Measurements from ENCODE around the gene CAPN15.

CAPN15 gene

DNA sequence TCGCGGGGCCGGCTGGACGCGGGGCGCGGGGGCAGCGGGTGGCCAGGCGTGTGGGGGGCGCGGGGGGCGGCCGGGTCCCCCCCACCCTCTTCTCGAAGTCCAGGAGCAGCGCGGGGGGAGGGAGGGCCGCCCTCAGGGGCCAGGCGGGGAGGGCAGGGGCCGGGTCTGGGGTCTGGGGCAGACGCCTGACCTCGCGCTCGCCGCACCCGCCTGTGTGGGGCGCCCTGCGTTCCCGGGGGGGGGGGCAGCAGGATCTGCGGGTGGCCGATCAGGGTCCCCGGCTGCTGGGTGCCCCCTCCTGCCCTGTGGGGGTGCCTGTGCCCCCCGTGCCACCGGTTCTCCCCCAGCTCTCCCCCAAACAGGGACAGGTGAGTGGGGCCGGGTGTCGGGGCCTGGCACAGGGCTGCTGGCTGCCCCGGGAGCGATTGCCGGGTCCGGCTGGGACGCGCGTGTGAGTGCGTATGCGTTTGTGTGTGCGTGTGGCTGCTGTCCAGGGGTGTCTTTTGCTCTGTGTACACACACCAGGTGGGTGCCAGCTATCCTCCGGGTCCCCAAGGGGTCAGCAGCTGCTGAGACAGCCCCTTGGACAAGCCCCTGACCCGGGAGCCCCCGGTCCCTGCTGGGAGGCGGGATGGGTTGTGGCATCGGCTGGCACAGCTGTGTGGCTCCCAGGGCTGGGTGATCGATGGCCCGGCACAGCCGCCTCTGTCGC lies 33.3 kb downstream of the CAPN15 start:
- Histone ChIP-seq H3K4me1 (ENCODE audit: control insufficient read depth, insufficient read depth, low read length) (no peaks in the 10 kb centered on the region), H3K27me3 (replicated peaks; ENCODE audit: control insufficient read depth, insufficient read depth, low read length) (peaks cover 14% of the 10 kb centered on the region), H3K36me3 (ENCODE audit: control insufficient read depth, insufficient read depth, low read length, severe bottlenecking) (no peaks in the 10 kb centered on the region), H3K4me3 (ENCODE audit: low read length) (no peak overlapping the region), H3K9me3 (ENCODE audit: control insufficient read depth, low read length) (no peaks in the 10 kb centered on the region), H3K9ac (ENCODE audit: low read length) (no peak overlapping the region)
- DNase-seq (ENCODE audit: low read depth) = no peak

GRCh38 chr16:561413-561794 lies 33.9 kb downstream of the CAPN15 start:
- H3K9ac ChIP-seq (ENCODE audit: low read length) = no peak overlapping the region
- no peak for DNase-seq (ENCODE audit: low read depth)
- no peaks in the 10 kb centered on the region for H3K9me3 ChIP-seq (ENCODE audit: control insufficient read depth, low read length)
- H3K36me3 ChIP-seq (ENCODE audit: control insufficient read depth, insufficient read depth, low read length, severe bottlenecking) = no peaks in the 10 kb centered on the region
- H3K27me3 ChIP-seq (replicated peaks; ENCODE audit: control insufficient read depth, insufficient read depth, low read length) = peaks cover 14% of the 10 kb centered on the region
- no peak overlapping the region for H3K4me3 ChIP-seq (ENCODE audit: low read length)
- peaks cover 2% of the 10 kb centered on the region for H3K4me1 ChIP-seq (ENCODE audit: control insufficient read depth, insufficient read depth, low read length)

DNA sequence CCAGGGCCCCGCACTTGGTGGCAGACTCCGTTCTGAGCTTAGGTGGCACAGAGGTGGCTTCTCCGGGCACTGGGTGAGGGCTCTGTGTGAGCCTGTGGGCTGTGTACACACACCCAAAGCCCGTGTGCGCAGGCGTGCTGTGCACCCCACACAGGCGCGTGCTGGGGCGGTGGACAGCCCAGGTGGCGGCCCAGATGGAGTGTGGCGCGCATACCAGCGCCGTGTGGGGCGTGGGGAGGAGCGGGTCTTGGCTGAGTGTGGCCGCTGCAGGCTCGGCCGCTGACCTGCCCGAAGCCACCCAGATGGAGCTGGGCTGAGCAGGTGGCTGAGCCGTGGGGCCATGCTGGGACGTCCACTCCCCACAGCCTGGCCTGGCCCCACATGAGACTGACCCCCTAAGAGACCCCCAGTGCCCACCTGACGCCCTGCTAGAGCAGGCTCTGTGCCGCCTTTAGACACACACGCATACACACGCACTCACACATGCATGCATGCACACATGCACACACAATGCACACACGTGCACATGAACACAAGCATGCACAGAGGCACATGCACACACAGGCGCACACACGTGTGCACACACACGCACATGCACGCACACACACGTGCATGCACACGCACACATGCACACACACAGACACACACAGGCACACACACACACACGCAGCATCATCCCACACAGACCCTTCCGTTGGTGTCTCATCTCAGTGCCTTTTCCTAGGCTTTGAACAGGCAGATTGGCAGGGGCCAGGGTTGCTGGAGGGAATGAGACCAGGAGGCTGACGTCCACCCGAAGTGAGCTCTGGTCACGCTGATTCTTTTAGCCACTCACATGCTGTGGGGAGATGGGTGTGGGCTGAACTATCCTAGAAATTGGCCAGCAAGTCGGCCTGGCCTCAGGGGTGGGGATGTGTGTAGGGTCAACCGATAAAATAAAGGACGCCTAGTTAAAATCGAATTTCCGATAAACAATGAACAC lies 34.7 kb downstream of the CAPN15 start:
- H3K9me3 ChIP-seq (ENCODE audit: control insufficient read depth, low read length) = no peaks in the 10 kb centered on the region
- peaks cover 14% of the 10 kb centered on the region for H3K27me3 ChIP-seq (replicated peaks; ENCODE audit: control insufficient read depth, insufficient read depth, low read length)
- H3K9ac ChIP-seq (ENCODE audit: low read length) = no peak overlapping the region
- H3K36me3 ChIP-seq (ENCODE audit: control insufficient read depth, insufficient read depth, low read length, severe bottlenecking) = no peaks in the 10 kb centered on the region
- no peak overlapping the region for H3K4me3 ChIP-seq (ENCODE audit: low read length)
- H3K4me1 ChIP-seq (ENCODE audit: control insufficient read depth, insufficient read depth, low read length) = peaks cover 10% of the 10 kb centered on the region
- DNase-seq (ENCODE audit: low read depth) = no peak

DNA sequence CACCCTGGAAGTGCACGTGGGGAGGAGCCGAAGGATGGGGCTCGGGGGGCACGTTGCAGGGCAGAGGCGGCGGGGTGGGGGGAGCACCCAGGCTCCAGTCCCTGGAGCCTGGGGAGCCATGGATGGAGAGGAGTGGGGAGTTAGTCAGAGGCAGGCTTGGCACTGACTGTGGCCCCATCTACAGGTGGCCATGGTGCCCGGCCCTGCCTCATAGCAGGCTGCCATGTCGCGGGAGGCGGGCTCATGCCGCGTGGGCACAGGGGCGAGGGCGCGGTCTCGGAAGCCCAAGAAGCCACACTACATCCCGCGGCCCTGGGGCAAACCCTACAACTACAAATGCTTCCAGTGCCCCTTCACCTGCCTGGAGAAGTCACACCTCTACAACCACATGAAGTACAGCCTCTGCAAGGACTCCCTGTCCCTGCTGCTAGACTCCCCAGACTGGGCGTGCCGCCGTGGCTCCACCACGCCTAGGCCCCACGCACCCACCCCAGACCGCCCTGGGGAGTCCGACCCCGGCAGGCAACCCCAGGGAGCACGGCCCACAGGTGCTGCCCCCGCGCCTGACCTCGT lies 35.6 kb downstream of the CAPN15 start:
- no peak overlapping the region for H3K4me3 ChIP-seq (ENCODE audit: low read length)
- H3K36me3 ChIP-seq (ENCODE audit: control insufficient read depth, insufficient read depth, low read length, severe bottlenecking) = no peaks in the 10 kb centered on the region
- H3K9me3 ChIP-seq (ENCODE audit: control insufficient read depth, low read length) = no peaks in the 10 kb centered on the region
- H3K9ac ChIP-seq (ENCODE audit: low read length) = no peak overlapping the region
- peaks cover 14% of the 10 kb centered on the region for H3K27me3 ChIP-seq (replicated peaks; ENCODE audit: control insufficient read depth, insufficient read depth, low read length)
- H3K4me1 ChIP-seq (ENCODE audit: control insufficient read depth, insufficient read depth, low read length) = peaks cover 10% of the 10 kb centered on the region
- no peak for DNase-seq (ENCODE audit: low read depth)

GRCh38 chr16:564690-565418 lies 37.3 kb downstream of the CAPN15 start:
- H3K9ac ChIP-seq (ENCODE audit: low read length) = no peak overlapping the region
- H3K27me3 ChIP-seq (replicated peaks; ENCODE audit: control insufficient read depth, insufficient read depth, low read length) = peaks cover 8% of the 10 kb centered on the region
- DNase-seq (ENCODE audit: low read depth) = no peak
- no peak overlapping the region for H3K4me3 ChIP-seq (ENCODE audit: low read length)
- H3K9me3 ChIP-seq (ENCODE audit: control insufficient read depth, low read length) = no peaks in the 10 kb centered on the region
- H3K4me1 ChIP-seq (ENCODE audit: control insufficient read depth, insufficient read depth, low read length) = peaks cover 15% of the 10 kb centered on the region
- no peaks in the 10 kb centered on the region for H3K36me3 ChIP-seq (ENCODE audit: control insufficient read depth, insufficient read depth, low read length, severe bottlenecking)

DNA sequence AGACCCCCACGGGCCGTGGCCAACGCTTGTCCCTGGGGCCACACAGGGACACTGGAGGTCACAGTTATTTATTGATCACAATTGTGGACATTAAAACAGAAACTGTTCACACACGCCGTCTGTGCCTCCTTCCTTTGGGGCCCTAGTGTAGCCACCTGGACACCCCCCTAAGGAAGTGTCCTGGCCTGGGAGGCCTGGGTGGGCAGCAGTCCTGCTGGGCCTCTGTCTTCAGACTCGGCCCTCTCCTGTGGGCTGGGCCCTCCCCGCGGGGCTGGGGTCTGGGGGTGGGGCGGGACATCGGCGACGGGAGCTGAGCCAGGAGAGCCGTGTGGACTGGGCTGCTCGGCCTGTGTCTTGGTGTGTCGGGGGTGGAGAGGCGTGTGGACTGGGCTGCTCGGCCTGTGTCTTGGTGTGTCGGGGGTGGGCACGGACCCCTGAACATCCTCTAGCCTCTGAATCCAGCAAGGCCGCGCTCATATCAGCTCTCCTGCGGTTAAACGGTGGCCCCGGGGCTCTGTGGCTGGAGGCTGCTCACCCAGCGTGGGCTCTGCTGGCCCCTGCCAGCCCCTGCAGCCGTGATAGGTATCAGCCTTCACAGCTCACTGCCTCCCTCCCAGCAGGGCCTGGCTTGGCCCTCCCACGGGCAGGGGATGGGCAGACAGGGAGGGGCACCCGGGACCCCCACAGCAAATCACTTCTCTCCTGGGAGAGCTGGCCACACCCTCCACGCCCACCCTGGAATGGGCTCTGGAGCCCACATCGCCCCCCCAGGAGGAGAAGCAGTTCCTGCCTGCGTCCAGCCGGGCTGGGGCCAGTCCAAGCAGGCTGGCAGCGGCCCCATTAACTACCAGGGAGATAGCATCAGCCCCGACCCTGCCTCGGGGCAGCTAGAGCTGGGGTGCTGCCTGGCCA lies 38.2 kb downstream of the CAPN15 start:
- Histone ChIP-seq H3K4me1 (ENCODE audit: control insufficient read depth, insufficient read depth, low read length) (peaks cover 15% of the 10 kb centered on the region), H3K27me3 (replicated peaks; ENCODE audit: control insufficient read depth, insufficient read depth, low read length) (peaks cover 8% of the 10 kb centered on the region), H3K9ac (ENCODE audit: low read length) (no peak overlapping the region), H3K9me3 (ENCODE audit: control insufficient read depth, low read length) (no peaks in the 10 kb centered on the region), H3K36me3 (ENCODE audit: control insufficient read depth, insufficient read depth, low read length, severe bottlenecking) (no peaks in the 10 kb centered on the region), H3K4me3 (ENCODE audit: low read length) (no peak overlapping the region)
- DNase-seq (ENCODE audit: low read depth) = peak; percentile 28

DNA sequence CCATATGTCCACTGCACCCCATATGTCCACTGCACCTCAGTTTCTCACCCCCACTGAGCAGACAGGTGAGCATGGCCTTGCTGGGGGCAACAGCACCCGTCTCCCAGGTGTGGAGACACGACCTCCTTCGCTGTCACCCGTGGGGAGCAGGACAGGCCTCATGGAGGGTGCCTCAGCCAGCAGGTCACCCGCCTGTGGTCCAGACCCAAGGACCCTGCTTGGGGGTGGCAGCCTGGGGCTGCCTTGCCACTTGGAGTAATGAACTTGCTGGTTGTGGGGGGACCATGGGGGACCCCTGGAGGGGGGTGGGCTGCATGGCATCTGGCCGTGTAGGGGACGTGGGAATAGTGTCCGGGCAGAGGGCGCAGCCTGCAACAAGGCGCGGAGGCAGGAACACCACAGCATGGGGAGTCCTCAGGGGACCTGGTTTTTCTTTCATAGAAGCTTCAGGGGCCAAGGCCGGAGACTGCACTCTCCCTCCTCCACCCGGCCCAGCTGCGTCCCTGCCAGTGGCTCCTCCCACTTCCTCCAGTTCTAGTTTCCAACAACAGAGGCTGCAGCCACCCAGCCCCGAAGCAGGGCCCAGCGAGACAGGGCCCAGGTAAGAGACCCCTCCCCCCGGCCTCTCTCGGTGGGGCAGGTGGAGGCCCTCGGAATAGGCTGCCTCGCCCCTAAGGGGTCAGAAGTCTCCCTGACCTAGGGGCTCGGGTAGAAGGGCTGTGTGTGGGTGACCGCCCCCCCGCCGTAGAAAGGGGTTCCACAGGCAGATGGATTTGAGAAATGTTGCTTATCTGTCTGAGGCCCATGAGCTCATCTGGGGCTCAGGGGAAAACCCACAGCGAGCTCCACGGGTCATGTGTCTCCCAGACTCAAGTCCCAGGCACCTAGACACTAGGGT lies 39.2 kb downstream of the CAPN15 start, which contains the start of gene NHLRC4:
Gene NHLRC4, plus strand, starts transcription at position 531 of the 898 bp plus-strand sequence. CDS start 1,043 bp downstream, outside the sequence.
- Histone ChIP-seq H3K4me1 (ENCODE audit: control insufficient read depth, insufficient read depth, low read length) (peaks cover 15% of the 10 kb centered on the region), H3K36me3 (ENCODE audit: control insufficient read depth, insufficient read depth, low read length, severe bottlenecking) (no peaks in the 10 kb centered on the region), H3K9ac (ENCODE audit: low read length) (peak within 1 kb of the TSS; percentile 66), H3K4me3 (ENCODE audit: low read length) (peak within 1 kb of the TSS; percentile 47), H3K9me3 (ENCODE audit: control insufficient read depth, low read length) (no peaks in the 10 kb centered on the region), H3K27me3 (replicated peaks; ENCODE audit: control insufficient read depth, insufficient read depth, low read length) (peaks cover 2% of the 10 kb centered on the region)
- DNase-seq (ENCODE audit: low read depth) = peak; percentile 42

- Histone ChIP-seq H3K4me3 (ENCODE audit: low read length) (no peak overlapping the region), H3K27me3 (replicated peaks; ENCODE audit: control insufficient read depth, insufficient read depth, low read length) (no peaks in the 10 kb centered on the region), H3K9me3 (ENCODE audit: control insufficient read depth, low read length) (no peaks in the 10 kb centered on the region), H3K36me3 (ENCODE audit: control insufficient read depth, insufficient read depth, low read length, severe bottlenecking) (no peaks in the 10 kb centered on the region), H3K9ac (ENCODE audit: low read length) (peak overlapping the region; percentile 66), H3K4me1 (ENCODE audit: control insufficient read depth, insufficient read depth, low read length) (peaks cover 15% of the 10 kb centered on the region)
- no peak for DNase-seq (ENCODE audit: low read depth)
Observed at GRCh38 chr16:567373-568256, 40.1 kb downstream of the CAPN15 start.
